Measurements from ENCODE around the gene DEDD.

Gene DEDD

DNA sequence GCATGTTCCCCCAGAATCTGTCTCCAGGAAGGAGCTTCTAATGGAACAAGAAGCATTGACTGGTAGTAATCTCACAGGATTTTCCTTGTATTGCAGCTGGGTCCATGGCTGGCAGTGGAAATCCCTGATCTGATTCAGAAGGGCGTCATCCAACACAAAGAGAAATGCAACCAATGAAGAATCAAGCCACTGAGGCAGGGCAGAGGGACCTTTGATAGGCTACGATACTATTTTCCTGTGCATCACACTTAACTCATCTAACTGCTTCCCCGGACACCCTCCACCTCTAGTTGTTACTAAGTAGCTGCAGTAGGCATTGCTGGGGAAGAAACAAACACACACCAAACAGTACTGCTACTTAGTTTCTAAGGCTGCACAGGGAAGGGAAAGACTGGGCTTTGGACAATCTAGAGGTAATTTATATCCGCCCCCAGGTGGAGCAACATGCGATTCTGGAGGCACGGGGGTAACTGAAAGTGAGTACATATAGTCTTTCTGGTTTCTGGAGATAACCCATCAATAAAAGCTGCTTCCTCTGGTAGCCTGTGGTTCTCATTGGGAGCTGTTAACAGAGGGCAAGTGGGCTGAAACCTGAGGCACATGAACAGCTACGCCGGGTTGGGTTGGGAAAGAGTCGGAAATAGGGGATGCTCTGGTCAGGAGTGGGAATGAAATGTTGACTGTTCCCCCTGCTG is 26.0 kb upstream of the DEDD start:
- no peak for TF ChIP-seq CTCF (conservative IDR thresholded peaks at IDR 0.05; ENCODE audit: low read length)
- no peak for DNase-seq (ENCODE audit: low read depth)
- peak overlapping the region; percentile 93 for H3K4me3 ChIP-seq (ENCODE audit: low read length)

GRCh38 chr1:161157867-161158266 is 25.4 kb upstream of the DEDD start:
- DNase-seq (ENCODE audit: low read depth), result no peak
- H3K4me3 ChIP-seq (ENCODE audit: low read length), result no peak overlapping the region
- no peak for TF ChIP-seq CTCF (conservative IDR thresholded peaks at IDR 0.05; ENCODE audit: low read length)

- peak within 1 kb of the TSS; percentile 93 for H3K4me3 ChIP-seq (ENCODE audit: low read length)
- no peak for TF ChIP-seq CTCF (conservative IDR thresholded peaks at IDR 0.05; ENCODE audit: low read length)
- peak; percentile 91 for DNase-seq (ENCODE audit: low read depth)
These were observed 21.3 kb upstream of the DEDD start, which contains the start of gene UFC1 for GRCh38 chr1:161153682-161154337. Gene UFC1, plus strand, starts transcription at chr1:161153978. Its CDS starts 20 bp downstream, at chr1:161153998.

- no peak for TF ChIP-seq CTCF (conservative IDR thresholded peaks at IDR 0.05; ENCODE audit: low read length)
- H3K4me3 ChIP-seq (ENCODE audit: low read length), result peak overlapping the region; percentile 93
- no peak for DNase-seq (ENCODE audit: low read depth)
These were observed 20.7 kb upstream of the DEDD start for GRCh38 chr1:161153176-161153575.

- TF ChIP-seq CTCF (conservative IDR thresholded peaks at IDR 0.05; ENCODE audit: low read length), result no peak
- no peak overlapping the region for H3K4me3 ChIP-seq (ENCODE audit: low read length)
- no peak for DNase-seq (ENCODE audit: low read depth)
These were observed 13.4 kb upstream of the DEDD start for GRCh38 chr1:161145832-161146231.

- H3K4me3 ChIP-seq (ENCODE audit: low read length), result no peak overlapping the region
- no peak for DNase-seq (ENCODE audit: low read depth)
- no peak for TF ChIP-seq CTCF (conservative IDR thresholded peaks at IDR 0.05; ENCODE audit: low read length)
These were observed 8.4 kb upstream of the DEDD start for GRCh38 chr1:161140755-161141400.
